HepG2 (cell line): ENCODE data around the gene PASK. TPM values are rescaled to one million over a fixed set of nuclear protein-coding genes. Genes with fewer than 3 reads are reported as not detected.

Experiments
- CREBL2 ChIP-seq: sonication (generic); formaldehyde crosslinking; IDR thresholded peaks from 2 replicates; pipeline ENCODE4 v1.8.1; 2023; ENCODE audit warnings: missing genetic modification reagents, mild to moderate bottlenecking, borderline replicate concordance
- CREM ChIP-seq, 2 experiments: sonication (generic) in 1 of 2; formaldehyde crosslinking in 1 of 2; IDR thresholded peaks; 2 replicates each; pipeline versions ENCODE4 v1.4.0 to v1.6.1; 2016 to 2020; ENCODE audit warnings: antibody characterized with exemption in 1 of 2, mild to moderate bottlenecking in 1 of 2, missing genetic modification reagents in 1 of 2
- DMTF1 ChIP-seq: sonication (generic); formaldehyde crosslinking; IDR thresholded peaks from 2 replicates; pipeline ENCODE4 v1.4.0; 2020; ENCODE audit warnings: mild to moderate bottlenecking, missing genetic modification reagents
- DPF2 ChIP-seq: sonication (generic); formaldehyde crosslinking; IDR thresholded peaks from 2 replicates; pipeline ENCODE4 v1.4.0; 2020; ENCODE audit warnings: mild to moderate bottlenecking, low read depth, missing genetic modification reagents, borderline replicate concordance
- GMEB1 ChIP-seq: sonication (generic); formaldehyde crosslinking; IDR thresholded peaks from 2 replicates; pipeline ENCODE4 v1.5.1; 2020; ENCODE audit warnings: missing genetic modification reagents, mild to moderate bottlenecking, borderline replicate concordance
- HNF4A ChIP-seq: sonication (generic); formaldehyde crosslinking; IDR thresholded peaks from 2 replicates; pipeline ENCODE4 v1.4.0; 2020; ENCODE audit warnings: missing genetic modification reagents
- MAFK ChIP-seq, 2 experiments: IDR thresholded peaks in 1 of 2; conservative IDR thresholded peaks in 1 of 2; 2 replicates each; pipeline ENCODE4 v1.6.1; 2011; ENCODE audit warnings: improper control_type of control experiment in 2 of 2, low read length in 2 of 2
- NCOA1 ChIP-seq: sonication (generic); formaldehyde crosslinking; IDR thresholded peaks from 2 replicates; pipeline ENCODE4 v1.9.0; 2021; ENCODE audit warnings: missing genetic modification reagents
- NFE2L2 ChIP-seq: fragments of 150-350 bp; IDR thresholded peaks from 2 replicates; pipeline ENCODE4 v1.6.1; 2014; ENCODE audit warnings: low read length
- PCBP1 ChIP-seq: fragments of 200-400 bp; formaldehyde crosslinking; IDR thresholded peaks from 2 replicates; pipeline ENCODE4 v1.6.1; 2017; ENCODE audit warnings: mild to moderate bottlenecking, low read depth, low read length, borderline replicate concordance
- RBAK ChIP-seq: sonication (generic); formaldehyde crosslinking; IDR thresholded peaks from 2 replicates; pipeline ENCODE4 v1.5.1; 2020; ENCODE audit warnings: mild to moderate bottlenecking, missing genetic modification reagents
- SOX13 ChIP-seq, 3 experiments: fragments of 450-650 bp in 1 of 3; sonication (generic) in 1 of 3; formaldehyde crosslinking in 1 of 3; IDR thresholded peaks in 2 of 3; conservative IDR thresholded peaks in 1 of 3; 2 replicates each; pipeline versions ENCODE4 v1.5.0 to v1.6.1; 2016 to 2020; ENCODE audit warnings: antibody characterized with exemption in 1 of 3, mild to moderate bottlenecking in 1 of 3, missing compliant biosample characterization in 1 of 3, missing genetic modification reagents in 1 of 3, moderate library complexity in 1 of 3
- TBX2 ChIP-seq: sonication (generic); formaldehyde crosslinking; IDR thresholded peaks from 2 replicates; pipeline ENCODE4 v1.5.0; 2020; ENCODE audit warnings: missing genetic modification reagents, mild to moderate bottlenecking, borderline replicate concordance
- ZBTB38 ChIP-seq: sonication (generic); formaldehyde crosslinking; IDR thresholded peaks from 2 replicates; pipeline ENCODE4 v1.5.1; 2020; ENCODE audit warnings: mild to moderate bottlenecking, missing genetic modification reagents
- ZC3H4 ChIP-seq: sonication (generic); formaldehyde crosslinking; IDR thresholded peaks from 2 replicates; pipeline ENCODE4 v1.4.0; 2020; ENCODE audit warnings: missing genetic modification reagents, borderline replicate concordance
- ZNF160 ChIP-seq: sonication (generic); formaldehyde crosslinking; IDR thresholded peaks from 2 replicates; pipeline ENCODE4 v1.8.0; 2022; ENCODE audit warnings: mild to moderate bottlenecking, inconsistent platforms, missing genetic modification reagents
- ZNF205 ChIP-seq: IDR thresholded peaks from 2 replicates; pipeline ENCODE4 v1.6.1; 2018; ENCODE audit warnings: missing biosample characterization, missing genetic modification reagents
- ZNF230 ChIP-seq: sonication (generic); formaldehyde crosslinking; IDR thresholded peaks from 2 replicates; pipeline ENCODE4 v1.4.0; 2020; ENCODE audit warnings: mild to moderate bottlenecking, missing genetic modification reagents
- ZNF33B ChIP-seq: sonication (generic); formaldehyde crosslinking; IDR thresholded peaks from 2 replicates; pipeline ENCODE4 v1.5.1; 2020; ENCODE audit warnings: mild to moderate bottlenecking, missing genetic modification reagents
- ZNF562 ChIP-seq: sonication (generic); formaldehyde crosslinking; IDR thresholded peaks from 2 replicates; pipeline ENCODE4 v1.8.0; 2022; ENCODE audit warnings: missing genetic modification reagents, borderline replicate concordance
- ZNF567 ChIP-seq: sonication (generic); formaldehyde crosslinking; IDR thresholded peaks from 2 replicates; pipeline ENCODE4 v1.8.1; 2023; ENCODE audit warnings: mild to moderate bottlenecking, missing genetic modification reagents, borderline replicate concordance
- ZNF619 ChIP-seq: sonication (generic); formaldehyde crosslinking; IDR thresholded peaks from 2 replicates; pipeline ENCODE4 v1.4.0; 2020; ENCODE audit warnings: mild to moderate bottlenecking, missing genetic modification reagents
- ZSCAN21 ChIP-seq: sonication (generic); formaldehyde crosslinking; IDR thresholded peaks from 2 replicates; pipeline ENCODE4 v1.8.0; 2022; ENCODE audit warnings: mild to moderate bottlenecking, missing genetic modification reagents, moderate library complexity, borderline replicate concordance
- polyA plus RNA-seq, 8 experiments: library from polyadenylated mRNA; depleted of rRNA in 3 of 8; stranded (reverse) in 7 of 8; unstranded in 1 of 8; fragments of >200 nt; fragmentation: Illumina TruSeq in 4 of 8; extraction: Trizol in 4 of 8; gene quantifications; 2 replicates each; pipeline versions ENCODE4 v1.2.1 to v1.2.3, GENCODE V29; 2011 to 2016; ENCODE audit warnings: low read depth in 4 of 8, missing spikeins in 1 of 8, mixed read lengths in 1 of 8; ENCODE audit not compliant: insufficient read depth in 1 of 8
- total RNA-seq, 5 experiments: library from RNA; depleted of rRNA; stranded (reverse); fragments of >200 nt; fragmentation: Illumina TruSeq; extraction: Trizol; gene quantifications; 2 replicates each; pipeline ENCODE4 v1.2.3, GENCODE V29; 2016; ENCODE audit warnings: low read depth in 1 of 5

Gene PASK
- total and polyA plus RNA-seq, 2 of the 13 experiments (the other 11 are each of a cell fraction or from before 2014, with no cell fraction given), result 6.9 to 17.0 TPM

- TF ChIP-seq ZBTB38 (CRISPR knock-in tag) (peak; percentile 39; the same call in 1 of the 2 replicates), PCBP1 (peak; percentile 67; the same call in 1 of the 2 replicates), NCOA1 (CRISPR knock-in tag) (no peak), ZNF205 (CRISPR knock-in tag) (no peak), ZNF33B (CRISPR knock-in tag) (no peak; the same call in 1 of the 2 replicates), ZNF619 (CRISPR knock-in tag) (no peak), SOX13 (IDR thresholded peaks at IDR 0.05) (no peak), SOX13 (CRISPR knock-in tag; conservative IDR thresholded peaks at IDR 0.05 in 1 of 2, IDR thresholded peaks at IDR 0.05 in 1 of 2) (0 out of 4 replicates have a peak, but pooled peaks of 1 of the 2 experiments have one; percentile 8), DMTF1 (CRISPR knock-in tag) (no peak), DPF2 (CRISPR knock-in tag) (no peak), ZNF230 (CRISPR knock-in tag) (no peak), ZC3H4 (CRISPR knock-in tag) (no peak), ZNF160 (CRISPR knock-in tag) (0 out of 2 replicates have a peak, but pooled peaks have one; percentile 17), RBAK (CRISPR knock-in tag) (0 out of 2 replicates have a peak, but pooled peaks have one; percentile 35), NFE2L2 (no peak), HNF4A (peak; percentile 6; the same call in 1 of the 2 replicates), GMEB1 (CRISPR knock-in tag) (peak; percentile 95), ZNF562 (CRISPR knock-in tag) (no peak), TBX2 (CRISPR knock-in tag) (peak; percentile 30; the same call in 1 of the 2 replicates), CREM (IDR thresholded peaks at IDR 0.05) (peak; percentile 73), CREM (CRISPR knock-in tag; IDR thresholded peaks at IDR 0.05) (no peak), CREBL2 (CRISPR knock-in tag) (0 out of 2 replicates have a peak, but pooled peaks have one; percentile 4), MAFK (conservative IDR thresholded peaks at IDR 0.05 in 1 of 2, IDR thresholded peaks at IDR 0.05 in 1 of 2; ENCODE audit: low read length in 2 of 2) (no peak), ZSCAN21 (CRISPR knock-in tag) (peak; percentile 89; the same call in 1 of the 2 replicates), ZNF567 (CRISPR knock-in tag) (no peak)
Measured at GRCh38 chr2:241149925-241150659, 820 bp upstream of the PASK start, which contains the start of gene PPP1R7 (continued).
